H1 (cell line): ENCODE results near the gene ABTB1. TPM values are rescaled to one million over a fixed set of nuclear protein-coding genes. Genes with fewer than 3 reads are reported as not detected.

ENCODE experiments used
- TAF1 ChIP-seq: IDR thresholded peaks from 2 replicates; pipeline ENCODE4 v1.6.1; 2011; ENCODE audit warnings: mild to moderate bottlenecking, low read depth, low read length
- polyA plus RNA-seq, 7 experiments: library from polyadenylated mRNA; depleted of rRNA in 3 of 7; stranded (reverse) in 5 of 7; unstranded in 2 of 7; fragments of >200 nt in 5 of 7; fragments of 200-250 nt in 2 of 7; gene quantifications; 1 replicate in 5 of 7; 2 replicates in 1 of 7; 4 replicates in 1 of 7; pipeline versions ENCODE4 v1.2.1 to v1.2.3, GENCODE V29; 2011 to 2013; ENCODE audit warnings: missing spikeins in 2 of 7, mixed read lengths in 2 of 7
- total RNA-seq: library from RNA; stranded (reverse); fragmentation: NEBNext Ultra II Directional; extraction: Animal tissue kit (Norgen Biotek cat#: 25700); gene quantifications from 2 replicates; pipeline ENCODE4 v1.2.1, GENCODE V29; 2021

Gene ABTB1
- total and polyA plus RNA-seq, 2 of the 8 experiments (the other 6 are each of a cell fraction or from before 2014, with no cell fraction given), result 7.1 to 9.4 TPM

- no peak for TF ChIP-seq TAF1
- TF ChIP-seq, all 59 proteins: peak for 0
Observed at GRCh38 chr3:127678315-127678599, 5.5 kb downstream of the ABTB1 start (continued).
